Fibroblast of mammary gland (primary cell): Measurements from ENCODE around the gene CYBC1.
A peak's percentile ranks its signal among the peaks of the same experiment; 100 is the strongest.

Source experiments
- DNase-seq: peaks from one replicate; pipeline ENCODE4 v3.0.0-alpha.2; 2010; ENCODE audit warnings: low read depth
- H3K4me3 ChIP-seq: 2 replicates; pipeline ENCODE4 v1.5.1; 2011; ENCODE audit warnings: low read depth, mild to moderate bottlenecking, low read length, moderate library complexity; ENCODE audit not compliant: control insufficient read depth
- TF ChIP-seq, protein P1 (sequence below): conservative IDR thresholded peaks from 2 replicates; pipeline ENCODE4 v1.5.1; 2011; ENCODE audit warnings: low read depth, low read length, inconsistent platforms; ENCODE audit not compliant: control insufficient read depth, insufficient read depth

Gene CYBC1

DNA sequence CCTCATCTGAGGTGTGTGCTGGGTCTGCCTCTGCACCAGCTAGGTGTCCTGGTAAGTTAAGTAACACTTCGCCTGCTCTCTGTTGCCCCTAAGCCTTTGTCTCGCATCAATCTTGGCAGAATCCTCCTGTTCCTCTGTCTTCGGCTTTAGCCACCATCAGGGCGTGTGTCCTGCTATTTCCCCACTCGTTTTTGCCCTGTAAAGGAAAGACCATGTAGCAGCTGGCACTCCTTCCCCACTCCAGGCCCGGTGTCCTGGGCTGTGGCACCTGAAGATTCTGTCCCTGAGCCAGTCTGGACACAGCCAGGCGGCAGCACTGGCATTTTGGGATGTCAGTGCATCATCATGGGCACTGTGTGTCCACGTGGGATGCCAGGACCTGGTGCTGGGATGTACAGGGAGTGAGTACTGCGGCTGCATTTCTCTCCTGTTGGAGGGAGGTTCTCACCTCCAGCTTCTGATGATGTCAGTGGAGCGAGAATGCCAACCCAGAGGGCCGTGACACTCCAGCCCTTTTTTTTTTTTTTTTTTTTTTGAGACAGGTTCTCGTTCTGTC is 42.8 kb upstream of the CYBC1 start:
- TF ChIP-seq, protein P1, sequence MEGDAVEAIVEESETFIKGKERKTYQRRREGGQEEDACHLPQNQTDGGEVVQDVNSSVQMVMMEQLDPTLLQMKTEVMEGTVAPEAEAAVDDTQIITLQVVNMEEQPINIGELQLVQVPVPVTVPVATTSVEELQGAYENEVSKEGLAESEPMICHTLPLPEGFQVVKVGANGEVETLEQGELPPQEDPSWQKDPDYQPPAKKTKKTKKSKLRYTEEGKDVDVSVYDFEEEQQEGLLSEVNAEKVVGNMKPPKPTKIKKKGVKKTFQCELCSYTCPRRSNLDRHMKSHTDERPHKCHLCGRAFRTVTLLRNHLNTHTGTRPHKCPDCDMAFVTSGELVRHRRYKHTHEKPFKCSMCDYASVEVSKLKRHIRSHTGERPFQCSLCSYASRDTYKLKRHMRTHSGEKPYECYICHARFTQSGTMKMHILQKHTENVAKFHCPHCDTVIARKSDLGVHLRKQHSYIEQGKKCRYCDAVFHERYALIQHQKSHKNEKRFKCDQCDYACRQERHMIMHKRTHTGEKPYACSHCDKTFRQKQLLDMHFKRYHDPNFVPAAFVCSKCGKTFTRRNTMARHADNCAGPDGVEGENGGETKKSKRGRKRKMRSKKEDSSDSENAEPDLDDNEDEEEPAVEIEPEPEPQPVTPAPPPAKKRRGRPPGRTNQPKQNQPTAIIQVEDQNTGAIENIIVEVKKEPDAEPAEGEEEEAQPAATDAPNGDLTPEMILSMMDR: no peak
- H3K4me3 ChIP-seq: no peak overlapping the region
- DNase-seq: peak; percentile 45

DNA sequence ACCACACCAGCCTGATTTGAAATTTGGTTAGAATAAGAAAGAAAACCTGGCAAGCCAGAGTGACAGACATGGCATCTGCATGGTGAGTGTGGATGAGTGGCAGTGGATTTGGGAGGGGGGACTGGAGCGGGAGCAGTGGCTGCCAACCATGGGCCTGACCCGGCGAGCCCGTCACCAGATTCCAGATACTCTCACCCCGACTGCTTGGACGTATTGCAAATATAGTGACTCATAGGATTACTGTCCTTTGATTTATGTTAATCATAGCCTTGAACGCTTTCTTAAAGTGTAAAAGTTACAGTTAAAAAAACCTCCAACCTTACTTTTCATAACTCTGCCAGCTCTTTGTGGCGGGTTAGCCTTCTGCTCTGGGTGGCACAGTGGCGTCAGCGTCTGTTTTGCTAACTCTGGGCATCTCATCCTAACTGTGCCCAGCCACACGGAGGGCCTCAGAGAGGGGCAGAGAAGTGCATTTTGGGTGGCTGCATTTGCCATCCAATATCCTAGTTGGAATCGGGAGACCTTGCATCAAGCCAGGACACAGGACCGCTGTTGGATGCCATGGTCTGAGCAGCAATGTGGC is 42.2 kb upstream of the CYBC1 start:
- peak; percentile 84 for DNase-seq
- TF ChIP-seq, protein P1: no peak
- H3K4me3 ChIP-seq: no peak overlapping the region

DNA sequence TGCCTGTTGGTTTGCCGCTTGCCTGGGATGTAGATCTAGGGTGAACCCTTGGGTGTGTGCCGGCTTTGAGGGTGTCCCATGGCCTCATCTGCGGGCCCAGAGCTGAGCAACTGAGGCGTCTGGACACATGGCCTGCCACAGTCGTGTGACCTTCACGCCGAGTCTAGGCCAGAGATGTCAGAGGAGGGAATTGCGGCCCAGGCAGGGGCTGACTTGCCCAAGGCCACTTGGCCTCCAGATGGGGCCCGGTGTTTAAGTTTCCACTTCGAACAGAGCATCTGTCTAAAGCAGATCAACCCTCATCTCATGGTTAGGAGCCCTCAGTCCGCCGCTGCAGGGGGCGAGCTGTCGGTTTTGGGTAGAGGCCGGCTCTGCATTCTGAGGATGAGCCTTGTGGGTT is 41.0 kb upstream of the CYBC1 start:
- TF ChIP-seq, protein P1: no peak
- no peak for DNase-seq
- H3K4me3 ChIP-seq: no peak overlapping the region

DNA sequence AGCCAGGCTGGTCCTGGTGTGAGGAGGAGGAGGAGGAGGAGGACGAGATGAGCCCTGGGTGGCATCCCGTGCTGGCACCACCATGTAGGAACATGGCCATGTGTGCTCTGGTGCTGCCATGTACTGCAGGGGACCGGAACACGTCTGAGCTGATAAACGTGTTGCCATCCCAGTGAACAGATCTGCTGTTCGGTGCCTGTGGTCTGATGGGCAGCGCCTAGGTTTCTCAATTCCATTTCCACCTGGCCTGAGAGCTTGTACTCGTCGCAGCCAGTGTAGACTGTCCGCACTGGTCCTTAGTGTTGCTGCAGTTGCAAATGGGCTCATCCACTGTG is 40.6 kb upstream of the CYBC1 start:
- TF ChIP-seq, protein P1: no peak
- DNase-seq: no peak
- no peak overlapping the region for H3K4me3 ChIP-seq

DNA sequence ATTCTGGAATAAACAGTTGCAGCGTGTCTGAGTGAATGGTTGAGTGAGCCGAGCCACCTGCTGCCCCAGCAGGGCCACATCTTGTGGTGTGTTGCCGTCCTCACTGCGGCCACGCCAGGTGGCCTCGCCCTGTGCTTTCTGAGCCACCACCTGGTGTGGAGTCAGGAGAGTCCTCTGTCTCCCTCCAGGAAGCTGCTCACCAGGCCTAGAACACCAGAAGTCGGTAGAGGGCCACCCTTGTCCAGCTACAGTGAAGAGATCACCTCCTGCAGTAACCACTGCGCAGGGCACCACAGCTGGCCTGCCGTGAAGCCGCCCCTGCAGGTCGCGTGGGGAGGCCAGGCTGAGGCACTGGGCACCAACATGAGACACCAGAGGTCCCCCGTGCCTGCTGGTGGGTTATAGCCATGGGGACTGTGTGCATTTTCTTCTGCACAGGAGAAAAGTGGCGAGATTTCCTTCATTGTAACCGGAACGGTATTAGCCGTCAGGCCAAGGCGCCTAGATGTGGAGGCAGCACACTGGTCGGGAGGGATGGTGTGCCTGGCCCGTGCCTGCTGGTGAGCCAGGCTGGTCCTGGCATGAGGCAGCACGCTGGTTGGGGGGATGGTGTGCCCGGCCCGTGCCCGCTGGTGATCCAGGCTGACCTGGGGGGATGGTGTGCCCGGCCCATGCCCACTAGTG is 40.1 kb upstream of the CYBC1 start:
- no peak overlapping the region for H3K4me3 ChIP-seq
- no peak for DNase-seq
- TF ChIP-seq, protein P1: no peak

DNA sequence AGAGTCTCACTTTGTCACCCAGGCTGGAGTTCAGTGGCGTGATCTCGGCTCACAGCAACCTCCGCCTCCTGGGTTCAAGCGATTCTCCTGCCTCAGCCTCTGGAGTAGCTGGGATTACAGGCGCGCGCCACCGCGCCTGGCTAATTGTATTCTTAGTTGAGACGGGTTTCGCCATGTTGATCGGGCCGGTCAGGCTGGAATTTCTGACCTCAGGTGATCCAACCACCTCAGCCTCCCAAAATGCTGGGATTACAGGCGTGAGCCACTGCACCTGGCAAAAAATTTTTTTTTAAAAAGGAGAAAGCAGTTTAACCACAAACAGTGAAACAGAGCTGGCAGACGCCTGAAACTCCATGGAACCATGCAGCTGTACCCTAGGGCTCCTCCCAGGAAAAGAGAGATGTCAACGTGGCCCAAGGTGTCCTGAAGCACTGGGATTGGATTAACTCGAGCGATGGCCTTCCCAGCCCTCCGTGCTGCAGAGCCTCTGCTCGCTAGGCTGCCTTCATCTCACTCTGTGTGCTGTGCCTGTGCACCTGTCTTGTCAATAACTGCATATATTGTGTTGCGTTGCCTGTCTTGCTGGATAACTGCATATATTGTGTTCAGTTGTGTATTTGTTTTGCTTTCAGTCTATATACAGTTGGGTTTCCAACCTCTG is 39.4 kb upstream of the CYBC1 start:
- TF ChIP-seq, protein P1: no peak
- no peak for DNase-seq
- no peak overlapping the region for H3K4me3 ChIP-seq
